CD4-positive, alpha-beta T cell treated with Interleukin-4 for 4 hours (primary cell): ENCODE data around the gene CCDC178.
"Not testable (repeated sequence)": the region's sequence is repeated elsewhere in the genome, so short reads cannot be mapped to it uniquely, and the experiment has no call there.

Experiments used
- DNase-seq: peaks from one replicate; pipeline ENCODE4 v3.0.0-alpha.2; 2020

Gene CCDC178

DNA sequence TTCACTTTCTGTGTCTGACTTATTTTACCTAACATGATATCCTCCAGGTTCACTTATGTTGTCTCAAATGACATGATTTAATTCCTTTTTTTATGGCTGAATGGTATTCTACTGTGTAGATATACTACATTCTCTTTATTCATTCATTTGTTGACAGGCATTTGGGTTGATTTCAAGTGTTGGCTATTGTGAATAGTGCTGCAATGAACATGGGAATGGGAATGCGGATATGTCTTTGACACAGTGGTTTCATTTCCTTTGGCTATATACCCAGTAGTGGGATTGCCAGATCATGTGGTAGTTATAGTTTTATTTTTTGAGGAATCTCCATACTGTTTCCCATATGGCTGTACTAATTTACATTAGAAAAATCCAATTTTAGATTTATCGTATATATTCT lies 472.3 kb downstream of the CCDC178 start:
- no peak for DNase-seq

DNA sequence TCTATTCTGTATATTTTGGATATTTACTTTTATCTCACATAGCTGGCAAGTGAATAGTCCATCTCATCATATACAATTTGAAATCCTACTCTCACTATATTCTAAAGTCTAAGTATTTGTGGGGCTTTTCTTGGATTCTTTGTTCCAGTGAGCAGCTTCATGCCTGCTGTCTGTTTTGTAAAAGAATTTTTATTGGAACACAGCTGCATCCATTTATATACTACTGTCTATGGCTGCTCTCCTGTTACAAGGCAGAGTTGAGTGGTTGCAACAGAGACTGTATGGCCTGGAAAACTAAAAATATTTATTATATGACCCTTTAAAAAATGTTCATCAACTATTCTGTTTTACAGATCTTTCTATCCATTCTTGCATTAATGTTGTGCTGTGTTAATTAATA lies 474.4 kb downstream of the CCDC178 start:
- no peak for DNase-seq

DNA sequence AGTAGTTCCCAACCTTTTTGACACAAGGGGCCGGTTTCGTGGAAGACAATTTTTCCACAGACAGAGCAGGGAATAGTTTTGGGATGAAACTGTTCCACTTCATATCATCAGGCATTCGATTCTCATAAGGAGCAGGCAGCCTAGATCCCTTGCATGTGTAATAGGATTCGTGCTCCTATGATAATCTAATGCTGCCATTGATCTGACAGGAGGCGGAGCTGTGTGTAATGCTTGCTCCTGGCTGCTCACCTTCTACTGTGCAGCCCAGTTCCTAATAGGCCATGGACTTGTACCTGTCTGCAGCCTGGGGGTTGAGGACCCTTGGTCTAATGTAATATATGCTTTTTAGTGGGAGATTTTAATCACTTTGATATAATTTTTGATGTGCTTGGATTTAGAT lies 479.0 kb downstream of the CCDC178 start:
- no peak for DNase-seq

DNA sequence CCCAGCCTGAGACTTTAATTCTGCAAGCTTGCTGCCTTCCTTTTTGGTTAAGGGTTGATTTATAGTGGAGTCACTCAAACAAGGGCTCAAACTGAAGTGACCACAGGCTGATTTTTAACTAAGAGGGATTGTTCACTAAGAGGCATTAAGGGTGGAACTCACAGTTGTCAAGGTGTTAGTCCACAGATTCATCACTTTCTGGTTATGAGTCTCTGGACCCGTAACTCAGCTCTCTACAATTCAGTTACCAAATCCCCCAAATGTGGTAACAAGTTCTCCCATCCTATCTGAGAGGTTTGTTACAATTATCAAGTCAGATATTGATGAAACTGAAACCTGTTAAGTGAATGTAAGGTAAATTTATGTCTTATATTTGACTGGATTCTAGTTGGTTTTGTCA lies 481.8 kb downstream of the CCDC178 start:
- DNase-seq, result no peak

DNA sequence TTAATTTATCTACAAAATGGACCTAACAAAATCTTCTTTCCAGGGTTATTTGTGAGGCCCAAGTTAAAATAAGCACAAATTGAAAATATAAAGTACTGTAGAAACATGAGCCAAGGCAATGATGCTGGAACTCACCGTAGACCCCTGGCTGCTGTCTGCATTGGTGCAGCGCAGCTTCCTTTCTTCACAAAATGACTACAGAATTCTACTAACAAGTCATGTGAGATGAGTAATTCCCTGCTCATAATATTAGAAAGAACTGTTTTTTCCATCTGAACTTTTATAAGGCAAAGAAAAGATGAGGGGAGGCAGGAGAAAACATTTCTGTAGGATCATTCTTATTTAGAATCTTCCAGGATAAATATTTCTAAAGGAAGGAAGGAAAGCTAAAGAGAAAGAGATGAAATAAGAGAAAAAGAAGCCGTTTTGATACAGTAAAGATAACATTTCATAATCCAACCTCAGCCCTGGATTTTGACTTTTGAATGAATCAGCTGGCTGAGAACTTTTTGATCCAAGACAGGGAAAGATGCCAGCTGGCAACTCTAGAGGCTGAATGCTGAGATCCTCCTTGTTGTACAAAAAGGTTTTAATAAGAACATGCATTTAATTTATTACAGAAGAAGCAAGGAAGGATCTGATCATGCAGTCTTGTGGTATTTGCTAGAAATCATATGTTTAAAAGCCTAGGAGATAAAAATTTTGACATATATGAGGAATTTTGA lies 483.8 kb downstream of the CCDC178 start:
- DNase-seq, result no peak

DNA sequence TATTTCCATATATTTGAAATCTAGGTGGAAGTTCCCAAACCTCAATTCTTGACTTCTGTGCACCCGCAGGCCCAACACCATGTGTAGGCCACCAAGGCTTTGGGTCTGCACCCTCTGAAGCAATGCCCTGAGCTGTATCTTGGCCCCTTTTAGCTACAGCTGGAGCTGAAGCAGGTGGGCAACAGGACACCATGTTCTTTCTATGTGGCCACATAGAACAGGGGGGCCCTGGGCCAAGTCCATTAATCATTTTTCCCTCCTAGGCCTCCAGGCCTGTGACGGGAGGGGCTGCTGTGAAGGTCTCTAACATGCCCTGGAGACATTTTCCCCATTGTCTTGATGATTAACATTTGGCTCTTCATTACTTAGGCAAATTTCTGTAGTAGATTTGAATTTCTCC lies 488.2 kb downstream of the CCDC178 start:
- DNase-seq, result not testable (repeated sequence)

DNA sequence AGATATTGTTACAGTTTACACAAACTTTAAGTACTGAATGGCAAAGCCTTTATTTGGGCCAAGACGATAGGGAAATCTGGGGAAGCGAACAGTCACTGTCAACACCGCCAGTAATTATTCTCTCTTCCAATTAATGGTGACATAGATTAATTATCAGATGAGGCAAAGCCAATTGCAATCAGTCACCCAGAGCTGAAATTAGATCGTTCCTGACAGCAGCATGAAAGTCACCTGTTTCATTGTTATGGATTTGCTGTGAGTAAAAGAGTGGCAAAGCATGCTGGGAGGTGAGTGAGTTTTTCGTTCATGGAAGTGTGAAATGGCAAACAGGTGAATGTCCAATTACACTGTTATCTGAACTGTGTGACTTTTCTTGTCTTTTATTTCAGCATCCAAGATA lies 502.9 kb downstream of the CCDC178 start:
- no peak for DNase-seq

DNA sequence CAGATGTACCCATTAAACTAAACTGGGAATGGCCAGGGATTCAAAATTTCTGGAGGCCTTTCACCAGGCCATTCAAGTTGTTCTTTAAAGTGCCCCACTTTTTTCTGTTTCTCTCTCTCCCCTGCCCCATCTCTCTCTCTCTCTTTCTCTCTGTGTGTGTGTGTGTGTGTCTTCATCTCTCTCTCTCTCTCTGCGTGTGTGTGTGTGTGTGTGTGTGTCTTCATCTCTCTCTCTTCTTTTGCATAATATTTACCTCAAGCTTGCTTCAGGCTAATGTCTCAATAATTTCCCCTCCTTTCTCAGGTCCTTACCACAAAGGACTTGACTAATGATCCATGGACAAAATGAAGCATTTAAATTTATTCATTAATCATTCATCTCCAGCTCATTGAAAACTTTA lies 503.5 kb downstream of the CCDC178 start:
- DNase-seq, result no peak

DNA sequence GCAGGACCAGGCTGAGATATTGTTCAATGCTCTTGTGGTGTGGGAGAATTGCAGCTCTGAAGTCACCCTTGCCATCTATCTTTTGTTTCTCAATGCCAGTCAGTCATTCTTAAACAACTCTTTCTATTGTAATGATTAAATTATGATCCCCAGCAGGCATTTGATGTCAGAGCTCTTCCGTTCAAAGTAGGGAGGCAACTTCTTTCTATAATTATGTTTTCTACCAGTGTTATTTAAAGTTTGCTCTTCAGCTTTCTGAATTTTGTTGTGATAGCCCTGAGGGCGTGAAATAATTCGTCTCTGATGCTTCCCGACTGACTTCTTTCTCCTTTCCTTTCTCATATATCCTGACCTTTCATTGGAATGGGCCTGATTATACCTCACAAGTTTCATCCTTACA lies 506.3 kb downstream of the CCDC178 start:
- DNase-seq, result no peak

DNA sequence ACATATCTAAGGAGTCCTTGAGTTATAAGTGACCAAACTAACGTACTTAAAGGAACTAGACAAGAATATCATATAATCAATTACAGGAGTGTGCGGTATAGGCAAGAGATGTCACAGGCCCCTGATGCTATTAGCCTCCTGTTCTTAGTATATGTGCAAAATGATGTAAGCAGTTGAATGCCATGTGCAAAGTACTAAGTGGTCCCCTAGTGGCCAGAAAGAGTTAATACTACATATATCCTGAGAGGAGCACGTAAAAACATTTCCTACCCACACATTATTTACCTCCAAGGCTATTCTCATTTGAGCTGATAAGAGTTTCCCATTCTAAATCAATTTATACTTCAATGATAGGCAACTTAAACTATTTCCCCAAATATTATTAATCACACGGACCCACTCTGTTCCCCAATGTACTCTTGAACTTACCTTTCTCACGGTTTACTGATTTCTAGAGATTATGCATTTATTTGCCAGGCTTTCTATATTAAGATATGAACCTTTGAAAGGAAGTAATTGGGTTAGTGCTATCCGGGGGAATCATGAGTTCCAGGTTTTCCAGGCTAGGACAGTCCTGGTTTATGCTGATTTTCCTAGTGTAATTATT lies 509.7 kb downstream of the CCDC178 start:
- no peak for DNase-seq

DNA sequence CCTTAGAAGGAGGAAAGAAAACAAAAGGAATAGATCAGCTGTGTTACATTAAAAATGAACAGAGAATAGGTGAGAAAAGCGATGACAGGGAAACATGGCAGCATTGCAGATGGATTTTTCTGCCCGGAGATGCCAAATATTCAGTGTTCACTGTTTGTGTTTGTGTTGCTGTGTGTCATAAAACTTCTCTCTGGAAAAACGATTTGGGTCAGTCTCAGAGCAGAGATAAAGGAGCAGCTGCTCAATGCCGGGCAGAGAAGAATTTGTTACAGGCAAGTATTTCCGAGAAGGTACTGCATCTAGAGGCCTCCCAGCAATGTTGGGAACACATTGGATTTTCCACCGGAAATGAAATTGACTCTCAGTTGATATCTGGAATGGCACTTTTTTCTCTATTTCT lies 511.3 kb downstream of the CCDC178 start:
- DNase-seq, result no peak

DNA sequence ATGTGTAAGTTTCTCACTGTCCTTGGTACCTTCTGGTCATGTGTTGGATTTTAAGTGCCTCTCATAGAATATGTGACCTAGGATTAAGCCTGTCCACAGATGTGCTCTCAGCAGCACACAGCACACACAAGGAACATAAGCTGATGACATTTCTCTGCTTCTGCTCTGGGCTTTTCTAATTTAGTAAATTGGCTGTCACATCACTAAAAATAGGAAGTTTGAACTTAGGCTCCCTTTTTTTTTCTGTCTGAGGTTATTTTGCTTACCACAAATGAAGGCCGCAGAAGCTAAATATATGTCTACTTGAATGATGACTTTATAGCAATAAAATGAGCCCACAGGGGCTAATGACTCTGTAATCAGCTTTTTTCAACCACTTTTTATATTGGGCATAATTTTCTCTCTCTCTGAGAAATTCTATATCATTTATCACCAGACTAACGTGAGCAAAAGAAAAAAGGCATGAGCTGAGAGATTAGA lies 517.5 kb downstream of the CCDC178 start:
- DNase-seq, result no peak

DNA sequence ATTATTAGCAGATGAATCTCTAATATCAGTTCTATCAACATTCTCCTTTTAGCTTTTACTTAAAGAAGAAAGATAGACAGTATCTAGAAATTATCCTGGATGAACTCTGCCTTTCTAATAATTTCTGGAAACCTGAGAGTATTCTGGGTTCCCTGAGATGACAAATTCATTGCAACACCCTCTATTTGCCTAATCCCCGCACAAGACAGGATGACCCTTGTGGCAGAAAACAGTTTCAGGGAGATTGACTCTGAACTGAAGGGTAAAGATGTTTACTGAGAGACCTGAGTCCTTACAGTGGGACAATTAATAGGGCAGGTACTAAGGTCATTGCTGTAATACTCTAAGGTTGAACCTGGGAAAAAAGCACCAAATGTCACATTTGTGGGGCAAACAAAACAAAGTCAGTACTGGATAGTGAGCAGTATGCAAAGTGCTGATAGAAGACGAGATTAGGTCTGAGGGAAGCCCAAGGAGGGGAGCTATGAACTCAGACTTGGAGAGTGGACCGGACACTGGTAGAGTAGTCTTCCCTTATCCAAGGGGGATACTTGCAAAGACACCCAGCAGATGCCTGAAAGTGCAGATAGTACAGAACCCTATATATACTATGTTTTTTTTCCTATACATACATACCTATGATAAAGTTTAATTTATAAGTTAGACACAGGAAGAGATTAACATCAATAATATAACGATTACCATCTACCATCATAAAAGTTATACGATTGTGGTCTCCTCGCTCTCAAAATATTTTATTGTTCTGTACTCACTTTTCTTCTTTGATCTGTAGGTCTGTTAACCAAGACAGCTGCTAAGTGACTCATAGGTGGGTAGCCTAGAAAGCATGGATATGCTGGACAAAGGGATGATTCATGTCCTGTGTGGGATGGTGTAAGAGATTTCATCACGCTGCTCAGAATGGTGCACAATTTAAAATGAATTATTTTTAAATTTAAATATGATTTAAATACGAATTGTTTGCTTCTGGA lies 519.4 kb downstream of the CCDC178 start:
- no peak for DNase-seq

DNA sequence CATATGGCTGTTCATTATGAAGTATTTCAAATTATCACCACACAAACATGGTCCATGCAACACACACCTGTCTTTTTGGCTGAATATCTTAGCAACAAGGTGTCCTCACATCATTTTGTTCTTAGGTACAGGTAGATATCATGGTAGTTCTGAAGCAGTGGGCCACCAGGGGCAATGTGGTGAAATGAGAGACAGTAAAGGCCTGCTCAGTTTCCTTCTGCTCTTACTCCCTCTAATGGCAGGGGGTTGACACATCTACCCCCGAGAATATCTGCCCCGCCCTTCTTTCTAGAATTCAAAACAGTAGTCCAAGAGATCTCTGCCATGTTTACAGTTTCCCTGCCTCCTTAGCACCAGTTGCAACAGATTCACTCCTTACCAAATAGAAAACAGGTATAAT lies 520.7 kb downstream of the CCDC178 start:
- no peak for DNase-seq

DNA sequence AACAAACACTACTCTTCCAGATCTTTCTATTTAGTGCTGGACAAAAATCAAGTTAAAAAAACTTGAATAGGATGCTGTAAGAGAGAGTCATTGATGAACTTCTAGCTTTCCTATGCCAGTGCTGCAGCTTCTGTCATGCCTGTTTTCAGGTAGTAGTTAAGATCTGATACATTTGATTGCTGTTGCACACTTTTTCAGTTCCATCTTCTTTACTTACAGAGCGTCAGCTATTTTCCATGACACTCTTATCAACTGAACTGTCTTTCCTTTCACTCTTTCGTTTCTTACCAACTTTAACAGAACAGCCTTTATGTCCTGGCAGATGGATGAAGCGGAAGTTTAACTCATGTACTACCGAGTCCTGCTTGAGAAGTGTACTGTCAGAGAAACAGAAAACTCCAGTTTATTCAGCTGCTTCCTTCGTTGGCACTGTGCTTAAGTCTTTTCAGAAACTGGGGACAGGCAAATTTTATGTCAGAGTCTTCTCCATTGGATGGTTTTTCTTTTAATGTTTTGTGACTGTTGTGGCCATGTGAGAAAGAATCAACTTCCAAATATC lies 521.8 kb downstream of the CCDC178 start:
- no peak for DNase-seq

DNA sequence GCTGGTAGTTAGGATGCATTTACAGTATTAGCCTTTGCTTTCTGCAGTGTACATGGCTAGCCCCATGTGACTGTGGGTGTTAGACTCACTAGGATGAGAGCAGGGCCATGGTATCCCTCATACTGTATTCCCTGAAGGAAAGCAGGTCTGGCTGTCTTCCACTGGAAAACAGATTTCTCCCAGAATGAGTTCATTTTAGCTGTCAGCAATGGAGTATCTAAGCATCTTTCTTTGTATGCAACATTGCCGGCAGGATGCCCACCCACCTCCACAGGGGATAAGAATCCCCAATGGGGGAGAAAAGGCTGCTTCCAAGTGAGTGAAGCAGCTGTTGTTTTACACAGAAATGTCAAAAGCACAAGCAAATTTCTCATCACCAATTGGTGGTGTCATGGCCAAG lies 525.0 kb downstream of the CCDC178 start:
- no peak for DNase-seq

DNA sequence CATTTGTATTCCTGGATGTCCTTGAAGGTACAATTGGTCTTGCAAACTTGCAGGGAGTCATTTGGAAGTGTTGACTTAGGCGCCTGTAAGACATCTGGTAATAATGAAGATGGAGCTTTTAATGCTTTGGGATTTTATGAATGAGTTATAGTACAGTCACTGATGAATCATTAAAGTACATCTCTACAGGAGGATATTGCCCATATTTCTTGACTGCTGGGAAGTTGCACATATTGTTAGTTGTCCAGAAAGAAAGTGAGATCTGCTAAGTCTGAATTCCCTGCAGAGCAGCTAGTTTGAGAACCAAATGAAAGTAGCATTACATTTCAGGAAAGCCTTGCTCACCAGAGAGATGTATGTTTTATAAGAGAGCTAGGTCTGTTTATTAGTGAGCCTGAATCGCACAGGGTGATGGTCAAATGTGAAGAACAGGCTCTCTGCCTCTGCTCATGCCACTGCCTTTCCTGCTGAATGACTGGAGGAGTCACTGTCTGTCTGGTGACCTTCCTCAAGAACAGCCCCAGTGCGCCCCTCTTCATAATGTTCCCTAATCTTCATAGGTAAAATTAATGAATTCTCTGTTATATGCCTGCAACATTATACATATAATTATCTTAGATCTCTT lies 528.7 kb downstream of the CCDC178 start:
- DNase-seq, result no peak

DNA sequence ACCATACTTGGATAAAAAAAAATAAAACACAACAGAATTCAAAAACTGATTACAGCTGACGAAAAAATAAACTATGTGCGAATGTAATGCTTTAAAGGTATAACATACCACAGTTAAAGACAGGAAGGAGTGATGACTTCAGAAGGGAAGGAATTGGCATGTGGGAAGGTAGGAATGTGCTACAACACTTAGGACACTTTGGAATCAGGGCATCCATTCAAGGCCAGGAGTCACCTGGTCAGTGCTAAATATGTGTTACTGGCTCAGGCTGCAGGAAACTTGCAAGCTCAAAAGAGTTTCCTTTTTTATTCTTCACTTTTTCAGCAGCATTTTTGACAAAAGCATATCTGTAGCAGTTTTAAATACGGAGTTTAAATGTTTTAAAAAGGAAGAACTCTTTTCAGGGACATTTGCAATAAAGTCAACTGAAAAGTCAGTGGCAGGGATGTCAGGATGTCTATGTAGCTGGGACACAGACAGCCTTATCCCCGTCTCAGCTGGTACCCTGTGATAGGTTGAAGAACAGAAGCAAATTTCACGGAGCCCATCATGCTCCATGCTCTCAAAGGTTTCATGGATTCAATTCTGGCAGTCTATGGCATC lies 529.7 kb downstream of the CCDC178 start:
- no peak for DNase-seq

DNA sequence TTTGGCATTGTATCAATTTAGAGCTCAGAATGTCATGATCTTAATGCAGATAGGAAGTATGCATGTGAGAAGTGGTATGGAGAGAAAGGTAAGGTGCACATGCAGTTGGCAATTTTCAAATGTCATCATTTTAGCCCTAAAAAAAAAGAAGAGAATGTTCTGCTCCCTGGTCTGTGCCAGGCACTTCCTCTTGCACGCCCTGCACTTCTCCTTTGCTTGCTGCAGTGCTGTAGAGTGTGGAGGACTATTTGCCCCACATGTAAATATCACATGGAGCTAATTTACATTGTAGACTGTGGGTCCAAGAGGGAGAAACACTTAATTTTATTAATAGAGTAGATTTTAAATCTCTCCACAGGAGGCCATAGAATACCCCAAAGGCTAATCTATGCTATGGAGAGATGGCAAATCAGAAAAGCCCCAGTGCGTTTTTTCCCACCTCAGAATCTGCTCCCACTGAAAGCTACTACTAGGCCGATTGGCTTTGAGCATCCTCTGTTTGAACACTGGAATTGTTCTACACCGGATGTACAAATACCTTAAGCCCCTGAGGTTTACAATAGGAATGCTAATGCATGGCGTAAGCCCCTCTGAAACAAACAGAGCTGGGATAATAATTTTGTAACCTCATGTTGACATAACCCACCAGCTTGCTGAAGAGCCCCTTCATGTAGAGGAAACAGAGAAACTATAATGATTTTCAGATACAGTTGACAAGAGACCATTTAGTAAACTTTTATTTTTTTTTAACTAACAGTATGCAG lies 530.5 kb downstream of the CCDC178 start:
- DNase-seq, result no peak

DNA sequence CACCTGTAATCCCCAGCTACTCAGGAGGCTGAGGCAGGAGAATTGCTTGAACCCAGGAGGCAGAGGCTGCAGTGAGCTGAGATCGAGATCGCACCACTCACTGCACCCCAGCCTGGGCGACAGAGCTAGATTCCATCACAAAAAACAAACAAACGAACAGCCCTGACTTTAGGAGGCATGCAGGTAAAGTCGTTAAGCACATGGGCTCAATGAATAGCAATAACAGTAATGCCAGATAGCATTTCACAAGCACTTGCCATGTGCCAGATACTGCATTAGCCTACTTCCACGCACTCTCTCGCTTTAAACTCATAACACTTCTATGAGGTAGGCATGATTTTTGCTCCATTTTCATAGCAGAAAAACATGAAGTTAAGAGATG lies 532.1 kb downstream of the CCDC178 start:
- DNase-seq, result no peak

DNA sequence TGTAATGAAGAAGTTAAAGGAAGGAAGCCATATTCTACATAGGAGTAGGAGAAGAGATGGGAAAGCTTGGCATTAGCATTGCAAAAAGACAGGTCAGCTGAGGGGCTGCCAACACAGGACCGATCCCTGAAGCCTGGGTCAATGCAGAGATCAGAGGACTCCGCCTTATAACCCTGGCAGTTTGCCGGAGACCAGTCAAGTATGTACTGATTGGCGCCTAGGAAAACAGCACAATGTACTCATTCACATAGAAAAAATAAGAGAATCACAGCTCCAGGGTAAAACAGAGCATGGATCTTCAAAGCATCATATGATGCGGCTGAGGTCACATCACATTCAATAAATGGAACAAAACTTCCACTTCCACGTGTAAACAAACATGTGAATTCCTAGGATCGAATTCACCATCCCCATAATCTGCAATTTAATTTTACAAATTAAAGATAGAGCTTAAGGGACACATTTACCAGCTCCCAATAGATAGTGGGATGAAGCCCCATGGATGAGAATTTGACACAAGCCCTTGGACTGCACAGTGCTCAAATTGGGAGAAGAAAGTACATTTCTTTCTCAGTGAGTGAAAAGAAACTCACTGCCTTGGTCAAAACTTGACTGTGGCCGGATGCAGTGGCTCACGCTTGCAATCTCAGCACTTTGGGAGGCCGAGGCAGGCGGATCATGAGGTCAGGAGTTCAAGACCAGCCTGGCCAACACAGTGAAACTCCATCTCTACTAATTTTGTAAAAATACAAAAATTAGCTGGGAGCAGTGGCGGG lies 532.7 kb downstream of the CCDC178 start:
- DNase-seq, result no peak
